Measurements from ENCODE around the gene HMGCL.

Gene HMGCL

DNA sequence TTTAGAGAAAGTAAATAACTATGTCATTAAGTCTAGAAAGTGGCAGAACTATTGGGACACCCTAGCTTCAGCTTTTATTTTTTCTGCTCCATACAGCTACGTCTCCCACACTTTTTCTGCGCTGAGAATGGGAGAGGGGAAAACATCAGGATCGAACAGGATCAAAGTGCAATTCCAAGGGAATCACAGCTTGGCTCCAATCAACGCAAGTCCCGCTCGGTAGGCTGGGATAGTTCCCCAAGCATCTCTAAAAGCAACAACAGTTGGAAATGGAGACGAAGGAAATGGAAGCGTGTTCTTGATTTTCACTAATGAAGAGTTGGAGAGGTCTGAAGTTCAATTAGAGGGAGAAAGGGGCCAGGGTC lies 536 bp downstream of the HMGCL start:
- Histone ChIP-seq H3K27me3 (ENCODE audit: insufficient read depth, low read depth) (no peaks in the 10 kb centered on the region), H3K4me1 (ENCODE audit: low read depth, poor library complexity, severe bottlenecking) (peaks cover 12% of the 10 kb centered on the region), H4K20me1 (ENCODE audit: insufficient read depth) (no peaks in the 10 kb centered on the region), H3K36me3 (ENCODE audit: insufficient read depth) (no peaks in the 10 kb centered on the region), H3K9ac (peak overlapping the region; percentile 79), H3K27ac (no peak overlapping the region), H3K4me3 (IDR thresholded peaks at IDR 0.05; ENCODE audit: insufficient read depth, low read depth, low read length) (peak overlapping the region; percentile 94), H2AFZ (ENCODE audit: low read depth) (peak overlapping the region; percentile 92), H3K79me2 (ENCODE audit: insufficient read depth, low read depth) (no peaks in the 10 kb centered on the region), H3K4me2 (peak overlapping the region; percentile 91)
- TF ChIP-seq, protein P1, sequence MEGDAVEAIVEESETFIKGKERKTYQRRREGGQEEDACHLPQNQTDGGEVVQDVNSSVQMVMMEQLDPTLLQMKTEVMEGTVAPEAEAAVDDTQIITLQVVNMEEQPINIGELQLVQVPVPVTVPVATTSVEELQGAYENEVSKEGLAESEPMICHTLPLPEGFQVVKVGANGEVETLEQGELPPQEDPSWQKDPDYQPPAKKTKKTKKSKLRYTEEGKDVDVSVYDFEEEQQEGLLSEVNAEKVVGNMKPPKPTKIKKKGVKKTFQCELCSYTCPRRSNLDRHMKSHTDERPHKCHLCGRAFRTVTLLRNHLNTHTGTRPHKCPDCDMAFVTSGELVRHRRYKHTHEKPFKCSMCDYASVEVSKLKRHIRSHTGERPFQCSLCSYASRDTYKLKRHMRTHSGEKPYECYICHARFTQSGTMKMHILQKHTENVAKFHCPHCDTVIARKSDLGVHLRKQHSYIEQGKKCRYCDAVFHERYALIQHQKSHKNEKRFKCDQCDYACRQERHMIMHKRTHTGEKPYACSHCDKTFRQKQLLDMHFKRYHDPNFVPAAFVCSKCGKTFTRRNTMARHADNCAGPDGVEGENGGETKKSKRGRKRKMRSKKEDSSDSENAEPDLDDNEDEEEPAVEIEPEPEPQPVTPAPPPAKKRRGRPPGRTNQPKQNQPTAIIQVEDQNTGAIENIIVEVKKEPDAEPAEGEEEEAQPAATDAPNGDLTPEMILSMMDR (conservative IDR thresholded peaks at IDR 0.05; ENCODE audit: low read depth, low read length), result no peak

DNA sequence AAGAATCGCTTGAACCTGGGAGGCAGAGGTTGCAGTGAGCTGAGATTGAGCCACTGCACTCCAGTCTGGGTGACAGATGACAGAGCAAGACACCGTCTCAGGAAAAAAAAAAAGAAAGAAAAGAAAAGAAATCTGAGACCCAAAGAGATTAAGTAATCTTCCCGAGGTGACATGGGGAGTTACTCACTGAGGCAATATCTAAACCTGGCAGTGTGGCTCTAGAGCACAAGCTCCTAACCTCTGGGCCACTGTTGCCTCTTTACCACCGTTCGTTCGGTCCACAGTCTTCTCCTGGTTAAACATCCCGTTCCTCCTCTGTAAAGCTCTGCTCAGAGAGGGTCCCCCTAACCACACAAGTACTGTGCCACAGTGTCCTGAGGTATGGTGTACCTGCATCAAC lies 1.5 kb downstream of the HMGCL start:
- no peak overlapping the region for H3K4me2 ChIP-seq
- H2AFZ ChIP-seq (ENCODE audit: low read depth), result no peak overlapping the region
- no peaks in the 10 kb centered on the region for H3K79me2 ChIP-seq (ENCODE audit: insufficient read depth, low read depth)
- H3K27me3 ChIP-seq (ENCODE audit: insufficient read depth, low read depth), result no peaks in the 10 kb centered on the region
- H4K20me1 ChIP-seq (ENCODE audit: insufficient read depth), result no peaks in the 10 kb centered on the region
- H3K4me3 ChIP-seq (IDR thresholded peaks at IDR 0.05; ENCODE audit: insufficient read depth, low read depth, low read length), result no peak overlapping the region
- no peak overlapping the region for H3K9ac ChIP-seq
- TF ChIP-seq, protein P1 (conservative IDR thresholded peaks at IDR 0.05; ENCODE audit: low read depth, low read length), result no peak
- H3K4me1 ChIP-seq (ENCODE audit: low read depth, poor library complexity, severe bottlenecking), result peaks cover 12% of the 10 kb centered on the region
- H3K36me3 ChIP-seq (ENCODE audit: insufficient read depth), result no peaks in the 10 kb centered on the region
- no peak overlapping the region for H3K27ac ChIP-seq

DNA sequence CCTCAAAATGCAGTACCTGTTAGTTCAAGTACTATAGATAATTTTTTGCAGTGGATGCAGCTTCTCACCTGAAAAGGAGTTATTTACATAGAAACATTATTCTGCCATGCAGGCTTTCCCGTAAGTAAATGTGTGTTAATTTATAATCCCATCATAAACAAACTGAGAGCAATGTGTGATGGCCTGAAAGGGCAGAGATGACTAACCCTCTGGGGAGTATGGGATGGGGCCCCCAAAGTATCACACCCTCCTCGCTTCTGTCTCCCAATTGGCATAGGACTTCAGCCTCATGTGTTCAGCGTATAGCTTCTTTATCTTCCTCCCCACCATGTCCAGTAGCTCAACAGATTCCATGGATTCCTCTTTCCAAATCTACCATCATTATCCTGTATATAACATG lies 7.6 kb downstream of the HMGCL start:
- Histone ChIP-seq H3K9ac (no peak overlapping the region), H4K20me1 (ENCODE audit: insufficient read depth) (no peaks in the 10 kb centered on the region), H3K27me3 (ENCODE audit: insufficient read depth, low read depth) (no peaks in the 10 kb centered on the region), H3K4me1 (ENCODE audit: low read depth, poor library complexity, severe bottlenecking) (no peaks in the 10 kb centered on the region), H3K27ac (no peak overlapping the region), H3K4me2 (no peak overlapping the region), H3K4me3 (IDR thresholded peaks at IDR 0.05; ENCODE audit: insufficient read depth, low read depth, low read length) (no peak overlapping the region), H2AFZ (ENCODE audit: low read depth) (no peak overlapping the region), H3K36me3 (ENCODE audit: insufficient read depth) (no peaks in the 10 kb centered on the region), H3K79me2 (ENCODE audit: insufficient read depth, low read depth) (no peaks in the 10 kb centered on the region)
- TF ChIP-seq, protein P1 (conservative IDR thresholded peaks at IDR 0.05; ENCODE audit: low read depth, low read length), result no peak

DNA sequence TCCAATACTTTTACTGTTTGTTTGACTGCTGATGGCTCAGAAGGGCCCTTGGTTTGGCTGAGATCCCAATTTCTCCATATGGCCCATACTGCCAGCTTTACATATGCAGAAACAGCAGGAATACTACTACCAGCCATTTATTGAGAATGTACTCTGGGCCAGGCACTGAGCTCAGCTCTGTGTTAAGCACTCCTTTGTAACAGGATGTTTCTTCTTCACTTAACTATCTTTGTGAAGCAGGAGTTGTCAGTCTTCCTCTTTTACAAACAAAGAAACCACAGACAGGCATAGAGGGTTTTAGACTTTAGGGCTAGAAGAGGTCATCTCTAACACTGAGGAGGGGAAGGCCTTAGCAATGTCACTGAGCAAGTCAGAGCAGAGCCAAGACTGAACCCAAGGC lies 8.3 kb downstream of the HMGCL start:
- H3K36me3 ChIP-seq (ENCODE audit: insufficient read depth), result no peaks in the 10 kb centered on the region
- no peak overlapping the region for H3K27ac ChIP-seq
- no peaks in the 10 kb centered on the region for H3K4me1 ChIP-seq (ENCODE audit: low read depth, poor library complexity, severe bottlenecking)

More for the DNA sequence above, 8.3 kb downstream of the HMGCL start:
- Histone ChIP-seq H3K4me3 (IDR thresholded peaks at IDR 0.05; ENCODE audit: insufficient read depth, low read depth, low read length) (no peak overlapping the region), H2AFZ (ENCODE audit: low read depth) (no peak overlapping the region), H3K27me3 (ENCODE audit: insufficient read depth, low read depth) (no peaks in the 10 kb centered on the region), H4K20me1 (ENCODE audit: insufficient read depth) (no peaks in the 10 kb centered on the region), H3K4me2 (no peak overlapping the region), H3K9ac (no peak overlapping the region), H3K79me2 (ENCODE audit: insufficient read depth, low read depth) (no peaks in the 10 kb centered on the region)
- TF ChIP-seq, protein P1 (conservative IDR thresholded peaks at IDR 0.05; ENCODE audit: low read depth, low read length), result no peak

All from KMS-11 (cell line).